ENCODE results near the gene ANKRD35. TPM values are rescaled to one million over a fixed set of nuclear protein-coding genes. Genes with fewer than 3 reads are reported as not detected.
"Not testable (repeated sequence)": the region's sequence is repeated elsewhere in the genome, so short reads cannot be mapped to it uniquely, and the experiment has no call there.

Gene ANKRD35
- polyA plus RNA-seq, 1 experiment: 2.7 TPM

GRCh38 chr1:145827966-145828365 lies 57.7 kb downstream of the ANKRD35 start:
- TF ChIP-seq, protein P1, sequence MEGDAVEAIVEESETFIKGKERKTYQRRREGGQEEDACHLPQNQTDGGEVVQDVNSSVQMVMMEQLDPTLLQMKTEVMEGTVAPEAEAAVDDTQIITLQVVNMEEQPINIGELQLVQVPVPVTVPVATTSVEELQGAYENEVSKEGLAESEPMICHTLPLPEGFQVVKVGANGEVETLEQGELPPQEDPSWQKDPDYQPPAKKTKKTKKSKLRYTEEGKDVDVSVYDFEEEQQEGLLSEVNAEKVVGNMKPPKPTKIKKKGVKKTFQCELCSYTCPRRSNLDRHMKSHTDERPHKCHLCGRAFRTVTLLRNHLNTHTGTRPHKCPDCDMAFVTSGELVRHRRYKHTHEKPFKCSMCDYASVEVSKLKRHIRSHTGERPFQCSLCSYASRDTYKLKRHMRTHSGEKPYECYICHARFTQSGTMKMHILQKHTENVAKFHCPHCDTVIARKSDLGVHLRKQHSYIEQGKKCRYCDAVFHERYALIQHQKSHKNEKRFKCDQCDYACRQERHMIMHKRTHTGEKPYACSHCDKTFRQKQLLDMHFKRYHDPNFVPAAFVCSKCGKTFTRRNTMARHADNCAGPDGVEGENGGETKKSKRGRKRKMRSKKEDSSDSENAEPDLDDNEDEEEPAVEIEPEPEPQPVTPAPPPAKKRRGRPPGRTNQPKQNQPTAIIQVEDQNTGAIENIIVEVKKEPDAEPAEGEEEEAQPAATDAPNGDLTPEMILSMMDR (IDR thresholded peaks at IDR 0.05; ENCODE audit: low read depth, low read length): no peak
- no peak for DNase-seq (ENCODE audit: low read depth, low spot score)
- CTCF ChIA-PET: interaction anchor here (0.6 to 4.2 kb wide), 4 partner anchors 8 to 180 kb away, joined by 3 to 31 read pairs (median 7); partner anchors contain the start of gene NUDT17
- no peak overlapping the region for H3K4me3 ChIP-seq (ENCODE audit: low read depth, low read length)
- H3K27me3 ChIP-seq (ENCODE audit: control insufficient read depth, insufficient read depth, low read length): no peaks in the 10 kb centered on the region
- POLR2A ChIA-PET: no interaction called here
- H3K27ac ChIP-seq (ENCODE audit: low read depth, low read length): no peak overlapping the region
- no peaks in the 10 kb centered on the region for H3K9me3 ChIP-seq (ENCODE audit: control insufficient read depth, insufficient read depth, low read length)

DNA sequence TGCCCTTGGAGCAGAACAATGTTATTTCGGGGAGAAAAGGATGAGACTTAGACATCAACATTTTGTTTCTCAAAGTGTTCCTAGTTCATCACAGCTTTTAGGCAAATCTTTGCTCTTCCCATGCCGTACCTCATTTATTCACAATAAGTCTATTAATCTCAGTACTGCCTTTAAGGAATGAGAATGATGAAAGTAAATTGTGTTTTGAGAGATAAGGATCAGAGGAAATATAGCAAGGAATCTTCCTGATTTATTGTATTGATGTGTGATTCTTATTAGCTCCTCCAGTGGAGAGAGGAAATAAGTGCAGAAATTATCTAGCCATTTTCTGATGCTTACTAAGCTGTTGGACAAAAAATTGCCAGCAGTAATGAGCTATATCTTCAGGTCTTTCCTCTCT lies 59.6 kb downstream of the ANKRD35 start:
- ChIA-PET CTCF (interaction anchor here (3.5 kb wide), 1 partner anchor 19 kb away, joined by 30 read pairs; the partner anchor contains the start of gene NUDT17), POLR2A (no interaction called here)
- Histone ChIP-seq H3K27ac (ENCODE audit: low read depth, low read length) (no peak overlapping the region), H3K9me3 (ENCODE audit: control insufficient read depth, insufficient read depth, low read length) (no peaks in the 10 kb centered on the region), H3K4me3 (ENCODE audit: low read depth, low read length) (peak overlapping the region; percentile 67; the same call in 1 of the 2 replicates), H3K27me3 (ENCODE audit: control insufficient read depth, insufficient read depth, low read length) (no peaks in the 10 kb centered on the region)
- TF ChIP-seq, protein P1 (IDR thresholded peaks at IDR 0.05; ENCODE audit: low read depth, low read length): peak; percentile 19; the same call in 1 of the 2 replicates
- DNase-seq (ENCODE audit: low read depth, low spot score): no peak

DNA sequence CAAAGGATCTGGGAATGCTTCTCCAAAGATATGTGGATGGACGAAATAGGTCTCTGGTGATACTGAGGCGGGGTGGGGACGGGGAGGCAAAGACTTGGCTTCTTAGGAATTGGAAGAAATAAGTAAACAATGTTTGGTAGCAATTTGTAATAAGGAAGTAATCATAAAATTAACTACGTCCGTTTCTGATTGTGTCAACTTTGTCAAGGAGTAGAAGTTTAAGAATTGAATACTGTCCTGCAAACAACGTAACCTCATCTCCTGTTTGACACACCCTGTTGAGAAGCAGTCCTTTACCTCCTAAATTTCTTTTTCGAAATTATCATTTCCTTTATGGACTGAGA lies 61.2 kb downstream of the ANKRD35 start:
- Histone ChIP-seq H3K27me3 (ENCODE audit: control insufficient read depth, insufficient read depth, low read length) (no peaks in the 10 kb centered on the region), H3K27ac (ENCODE audit: low read depth, low read length) (peak overlapping the region; percentile 96), H3K4me3 (ENCODE audit: low read depth, low read length) (peak overlapping the region; percentile 67), H3K9me3 (ENCODE audit: control insufficient read depth, insufficient read depth, low read length) (no peaks in the 10 kb centered on the region)
- CTCF ChIA-PET: interaction anchor here (1.0 to 3.5 kb wide), 3 partner anchors 14 to 104 kb away, joined by 3 to 30 read pairs (median 3); partner anchors contain the start of gene NUDT17
- TF ChIP-seq, protein P1 (IDR thresholded peaks at IDR 0.05; ENCODE audit: low read depth, low read length): no peak
- DNase-seq (ENCODE audit: low read depth, low spot score): no peak
- POLR2A ChIA-PET: interaction anchor here (0.7 to 1.7 kb wide), 7 partner anchors 20 to 85 kb away, joined by 3 to 8 read pairs (median 5); partner anchors contain the start of gene NUDT17

GRCh38 chr1:145823565-145824498 lies 61.8 kb downstream of the ANKRD35 start, which contains the start of the genes POLR3C and RNF115:
Gene POLR3C (plus strand): TSS chr1:145824200. CDS start chr1:145825777, 1,577 bp downstream.
Gene RNF115 (minus strand): TSS chr1:145824095. CDS start chr1:145823873, 222 bp downstream.
- no peaks in the 10 kb centered on the region for H3K27me3 ChIP-seq (ENCODE audit: control insufficient read depth, insufficient read depth, low read length)
- peak; percentile 73 for DNase-seq (ENCODE audit: low read depth, low spot score)
- peak within 1 kb of the TSS; percentile 67 for H3K4me3 ChIP-seq (ENCODE audit: low read depth, low read length)
- TF ChIP-seq, protein P1 (IDR thresholded peaks at IDR 0.05; ENCODE audit: low read depth, low read length): no peak
- peak within 1 kb of the TSS; percentile 96 for H3K27ac ChIP-seq (ENCODE audit: low read depth, low read length)
- POLR2A ChIA-PET: interaction anchor here (0.7 to 1.7 kb wide), 7 partner anchors 20 to 85 kb away, joined by 3 to 8 read pairs (median 5); partner anchors contain the start of gene NUDT17
- H3K9me3 ChIP-seq (ENCODE audit: control insufficient read depth, insufficient read depth, low read length): no peaks in the 10 kb centered on the region
- CTCF ChIA-PET: interaction anchor here (0.8 to 3.5 kb wide), 4 partner anchors 14 to 103 kb away, joined by 3 to 30 read pairs (median 6); partner anchors contain the start of gene NUDT17

DNA sequence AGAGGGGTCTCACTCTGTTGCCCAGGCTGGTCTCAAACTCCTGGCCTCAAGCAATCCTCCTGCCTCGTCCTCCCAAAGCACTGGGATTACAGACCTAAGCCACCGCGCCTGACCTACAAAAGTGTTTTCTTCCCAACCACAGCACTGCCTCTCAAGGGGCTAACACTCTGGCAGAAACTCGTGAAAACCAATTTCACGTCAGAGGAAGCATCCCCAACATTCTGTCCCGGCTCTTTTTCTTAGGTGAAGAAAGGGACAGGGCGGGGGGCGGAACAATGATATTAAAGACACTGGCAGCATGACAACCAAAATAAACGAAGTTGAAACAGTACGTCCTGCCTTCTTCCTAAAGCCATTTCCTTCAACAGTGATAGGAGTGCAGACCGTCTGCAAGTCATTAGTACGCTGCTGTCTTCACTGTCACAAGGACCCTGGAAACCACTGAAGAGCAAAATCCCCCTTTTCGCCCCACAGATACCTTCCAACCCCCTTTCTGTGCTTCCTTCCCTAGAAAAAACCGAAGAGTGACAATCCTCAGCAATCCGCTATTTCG lies 62.8 kb downstream of the ANKRD35 start:
- H3K9me3 ChIP-seq (ENCODE audit: control insufficient read depth, insufficient read depth, low read length); H3K27ac ChIP-seq (ENCODE audit: low read depth, low read length); H3K27me3 ChIP-seq (ENCODE audit: control insufficient read depth, insufficient read depth, low read length); DNase-seq (ENCODE audit: low read depth, low spot score); CTCF ChIA-PET: not testable (repeated sequence)
- POLR2A ChIA-PET: interaction anchor here (1.7 kb wide), 1 partner anchor 83 kb away, joined by 6 read pairs; no protein-coding TSS in a partner anchor
- peak overlapping the region; percentile 55 for H3K4me3 ChIP-seq (ENCODE audit: low read depth, low read length)

GRCh38 chr1:145818095-145818494 lies 67.6 kb downstream of the ANKRD35 start:
- H3K4me3 ChIP-seq (ENCODE audit: low read depth, low read length); H3K27me3 ChIP-seq (ENCODE audit: control insufficient read depth, insufficient read depth, low read length); POLR2A ChIA-PET; H3K27ac ChIP-seq (ENCODE audit: low read depth, low read length); CTCF ChIA-PET; H3K9me3 ChIP-seq (ENCODE audit: control insufficient read depth, insufficient read depth, low read length): not testable (repeated sequence)
- peak; percentile 26 for DNase-seq (ENCODE audit: low read depth, low spot score)

All from AG04450 (cell line).